OCI-LY7 (cell line): ENCODE results near the gene IGF2BP2. TPM values are rescaled to one million over a fixed set of nuclear protein-coding genes. Genes with fewer than 3 reads are reported as not detected.
"Not testable (repeated sequence)": the region's sequence is repeated elsewhere in the genome, so short reads cannot be mapped to it uniquely, and the experiment has no call there.

ENCODE experiments used
- BruUV-seq: library from RNA; stranded (reverse); fragments of 400-500 nt; replicated peaks from 2 replicates; lab custom pipeline; 2021; lab: Mats Ljungman, UMichigan
- CTCF ChIA-PET: fragments of 300-600 bp; sonication (Branson Sonifier 250); formaldehyde crosslinking; loops from one replicate; lab custom pipeline; 2022; ENCODE audit warnings: antibody characterized with exemption; ENCODE audit not compliant: unreplicated experiment; lab: Charles Lee
- POLR2A ChIA-PET: fragments of 300-600 bp; sonication (Branson Sonifier 250); formaldehyde crosslinking; loops from one replicate; lab custom pipeline; 2022; ENCODE audit warnings: antibody characterized with exemption; lab: Charles Lee
- DNase-seq: peaks from one replicate; pipeline ENCODE4 v3.0.0-alpha.2; 2015; ENCODE audit warnings: low spot score
- H2AFZ ChIP-seq: fragments of 200-600 bp; sonication (generic), shearing (Covaris generic); 2 replicates; pipeline ENCODE4 v1.6.1; 2014; ENCODE audit warnings: mild to moderate bottlenecking, antibody characterized with exemption, low read length, moderate library complexity
- H3K27ac ChIP-seq: fragments of 200-600 bp; sonication (generic); 2 replicates; pipeline ENCODE4 v1.5.1; 2014; ENCODE audit warnings: mixed run types, low read depth, mild to moderate bottlenecking, moderate library complexity, low read length, inconsistent platforms; ENCODE audit not compliant: poor library complexity, severe bottlenecking
- H3K36me3 ChIP-seq: fragments of 200-600 bp; sonication (generic); 2 replicates; pipeline ENCODE4 v1.6.1; 2014; ENCODE audit warnings: mild to moderate bottlenecking, antibody characterized with exemption, low read length, moderate library complexity, mixed read lengths; ENCODE audit not compliant: insufficient read depth
- H3K4me1 ChIP-seq: fragments of 200-600 bp; sonication (generic); 2 replicates; pipeline ENCODE4 v1.5.1; 2014; ENCODE audit warnings: mild to moderate bottlenecking, low read length; ENCODE audit not compliant: insufficient read depth, poor library complexity, severe bottlenecking
- H3K4me2 ChIP-seq: fragments of 200-600 bp; sonication (generic); 2 replicates; pipeline ENCODE4 v1.6.1; 2014; ENCODE audit warnings: mild to moderate bottlenecking, low read length
- H3K4me3 ChIP-seq: fragments of 200-600 bp; sonication (generic); 2 replicates; pipeline ENCODE4 v1.5.1; 2014; ENCODE audit warnings: mild to moderate bottlenecking, low read depth, low read length; ENCODE audit not compliant: poor library complexity, severe bottlenecking
- H3K79me2 ChIP-seq: fragments of 200-600 bp; sonication (generic); 2 replicates; pipeline ENCODE4 v1.6.1; 2016; ENCODE audit warnings: low read depth, mild to moderate bottlenecking, low read length, moderate library complexity, mixed read lengths; ENCODE audit not compliant: insufficient read depth
- H3K9me2 ChIP-seq: fragments of 200-600 bp; sonication (generic); 2 replicates; pipeline ENCODE4 v1.6.1; 2016; ENCODE audit warnings: mild to moderate bottlenecking, low read length, mixed read lengths; ENCODE audit not compliant: insufficient read depth
- H3K9me3 ChIP-seq: fragments of 200-600 bp; sonication (generic); 2 replicates; pipeline ENCODE4 v1.6.1; 2014; ENCODE audit warnings: mild to moderate bottlenecking, mixed run types, low read length, mixed read lengths
- H4K20me1 ChIP-seq: fragments of 200-600 bp; sonication (generic); 2 replicates; pipeline ENCODE4 v1.6.1; 2014; ENCODE audit warnings: mild to moderate bottlenecking, antibody characterized with exemption, low read length, moderate library complexity, mixed read lengths; ENCODE audit not compliant: insufficient read depth
- EZH2phosphoT487 ChIP-seq: fragments of 200-600 bp; sonication (generic); IDR thresholded peaks from 2 replicates; pipeline ENCODE4 v1.6.1; 2018; ENCODE audit warnings: low read depth, borderline replicate concordance, mild to moderate bottlenecking, mixed run types, antibody characterized with exemption, low read length, moderate library complexity, mixed read lengths
- intact Hi-C: fragments of 100-400 bp; cut with micrococcal nuclease; formaldehyde crosslinking; loops from one replicate; pipeline ENCODE4 v1.10.0; 2022; ENCODE audit not compliant: unreplicated experiment
- total RNA-seq, 2 experiments: library from RNA; depleted of rRNA in 1 of 2; stranded (reverse); fragments of >200 nt in 1 of 2; shearing (Covaris generic) in 1 of 2; gene quantifications; 2 replicates each; pipeline ENCODE4 v1.2.3, GENCODE V29; 2014 to 2022
- TF ChIP-seq, protein P1 (sequence below): fragments of 200-600 bp; sonication (generic); conservative IDR thresholded peaks from 2 replicates; pipeline ENCODE4 v1.5.1; 2014; ENCODE audit warnings: mild to moderate bottlenecking, antibody characterized with exemption, low read length, moderate library complexity, mixed read lengths

Gene IGF2BP2
- total RNA-seq, 2 experiments from 2014 or later: not detected

DNA sequence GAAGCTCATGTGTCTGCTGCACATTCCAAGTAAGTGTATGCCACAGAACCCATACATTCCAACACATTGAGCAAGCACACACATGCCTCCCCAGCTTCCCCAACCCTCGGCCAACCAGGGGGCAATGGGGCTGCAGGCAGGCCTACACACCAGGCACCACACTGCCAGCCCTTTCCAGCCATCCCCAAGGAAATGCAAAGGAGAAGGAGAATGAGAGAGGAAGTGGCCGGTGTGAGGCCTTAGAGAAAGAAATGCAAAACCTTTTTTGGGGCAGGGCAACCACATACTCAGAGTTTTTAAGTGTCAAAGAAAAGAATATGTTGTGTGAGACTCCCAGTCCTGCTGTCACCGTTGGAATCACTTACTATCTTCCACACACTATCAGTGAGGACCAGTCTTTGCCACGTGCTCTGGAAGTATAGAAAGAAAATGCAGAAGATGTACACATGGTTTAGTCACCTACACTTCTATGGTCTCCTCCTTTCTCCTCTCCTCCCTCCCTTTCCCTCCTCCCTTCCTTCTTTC, 11.1 kb downstream of the IGF2BP2 start:
- Histone ChIP-seq H3K4me2 (no peak overlapping the region), H3K9me3 (no peaks in the 10 kb centered on the region), H3K27ac (no peak overlapping the region), H3K36me3 (no peaks in the 10 kb centered on the region), H4K20me1 (no peaks in the 10 kb centered on the region), H2AFZ (no peak overlapping the region), H3K79me2 (no peaks in the 10 kb centered on the region), H3K4me1 (no peaks in the 10 kb centered on the region), H3K9me2 (no peaks in the 10 kb centered on the region), H3K4me3 (no peak overlapping the region)
- TF ChIP-seq, protein P1, sequence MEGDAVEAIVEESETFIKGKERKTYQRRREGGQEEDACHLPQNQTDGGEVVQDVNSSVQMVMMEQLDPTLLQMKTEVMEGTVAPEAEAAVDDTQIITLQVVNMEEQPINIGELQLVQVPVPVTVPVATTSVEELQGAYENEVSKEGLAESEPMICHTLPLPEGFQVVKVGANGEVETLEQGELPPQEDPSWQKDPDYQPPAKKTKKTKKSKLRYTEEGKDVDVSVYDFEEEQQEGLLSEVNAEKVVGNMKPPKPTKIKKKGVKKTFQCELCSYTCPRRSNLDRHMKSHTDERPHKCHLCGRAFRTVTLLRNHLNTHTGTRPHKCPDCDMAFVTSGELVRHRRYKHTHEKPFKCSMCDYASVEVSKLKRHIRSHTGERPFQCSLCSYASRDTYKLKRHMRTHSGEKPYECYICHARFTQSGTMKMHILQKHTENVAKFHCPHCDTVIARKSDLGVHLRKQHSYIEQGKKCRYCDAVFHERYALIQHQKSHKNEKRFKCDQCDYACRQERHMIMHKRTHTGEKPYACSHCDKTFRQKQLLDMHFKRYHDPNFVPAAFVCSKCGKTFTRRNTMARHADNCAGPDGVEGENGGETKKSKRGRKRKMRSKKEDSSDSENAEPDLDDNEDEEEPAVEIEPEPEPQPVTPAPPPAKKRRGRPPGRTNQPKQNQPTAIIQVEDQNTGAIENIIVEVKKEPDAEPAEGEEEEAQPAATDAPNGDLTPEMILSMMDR: no peak
- no peak for TF ChIP-seq EZH2phosphoT487
- DNase-seq: no peak
- POLR2A ChIA-PET: interaction anchor here (0.6 kb wide), 1 partner anchor 541 kb away, joined by 4 read pairs; no protein-coding TSS in a partner anchor
- intact Hi-C loops: no loop called here
- no TSS peak for BruUV-seq
- CTCF ChIA-PET: no interaction called here

DNA sequence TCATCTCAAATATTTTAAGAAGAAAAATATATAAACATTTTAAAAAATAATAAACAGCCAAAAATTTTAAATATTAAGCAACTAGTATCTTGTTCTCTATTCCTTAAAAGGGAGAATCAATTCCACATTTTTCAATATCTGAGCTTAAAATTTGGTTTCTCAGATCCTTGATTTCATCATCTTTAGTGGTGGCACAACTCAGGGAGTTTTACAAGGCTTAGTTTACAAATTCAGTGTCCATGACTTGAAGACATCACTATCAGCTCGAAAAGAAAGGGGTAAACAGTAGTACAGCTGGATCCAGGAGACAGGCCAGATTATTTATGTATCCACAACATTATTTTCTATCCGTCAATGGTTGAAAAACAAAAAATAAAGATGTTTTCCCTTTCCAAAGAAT, 11.6 kb downstream of the IGF2BP2 start:
- H3K36me3 ChIP-seq: no peaks in the 10 kb centered on the region
- H3K79me2 ChIP-seq: no peaks in the 10 kb centered on the region
- TF ChIP-seq, protein P1: no peak
- no peak for TF ChIP-seq EZH2phosphoT487
- H3K4me2 ChIP-seq: no peak overlapping the region
- ChIA-PET CTCF (no interaction called here), POLR2A (interaction anchor here (0.6 kb wide), 2 partner anchors 28 to 541 kb away, joined by 4 read pairs; no protein-coding TSS in a partner anchor)
- H2AFZ ChIP-seq: no peak overlapping the region
- DNase-seq: no peak
- no TSS peak for BruUV-seq
- no peak overlapping the region for H3K4me3 ChIP-seq
- H4K20me1 ChIP-seq: no peaks in the 10 kb centered on the region
- no peaks in the 10 kb centered on the region for H3K9me3 ChIP-seq
- H3K9me2 ChIP-seq: no peaks in the 10 kb centered on the region
- intact Hi-C loops: no loop called here
- no peaks in the 10 kb centered on the region for H3K4me1 ChIP-seq
- H3K27ac ChIP-seq: no peak overlapping the region

DNA sequence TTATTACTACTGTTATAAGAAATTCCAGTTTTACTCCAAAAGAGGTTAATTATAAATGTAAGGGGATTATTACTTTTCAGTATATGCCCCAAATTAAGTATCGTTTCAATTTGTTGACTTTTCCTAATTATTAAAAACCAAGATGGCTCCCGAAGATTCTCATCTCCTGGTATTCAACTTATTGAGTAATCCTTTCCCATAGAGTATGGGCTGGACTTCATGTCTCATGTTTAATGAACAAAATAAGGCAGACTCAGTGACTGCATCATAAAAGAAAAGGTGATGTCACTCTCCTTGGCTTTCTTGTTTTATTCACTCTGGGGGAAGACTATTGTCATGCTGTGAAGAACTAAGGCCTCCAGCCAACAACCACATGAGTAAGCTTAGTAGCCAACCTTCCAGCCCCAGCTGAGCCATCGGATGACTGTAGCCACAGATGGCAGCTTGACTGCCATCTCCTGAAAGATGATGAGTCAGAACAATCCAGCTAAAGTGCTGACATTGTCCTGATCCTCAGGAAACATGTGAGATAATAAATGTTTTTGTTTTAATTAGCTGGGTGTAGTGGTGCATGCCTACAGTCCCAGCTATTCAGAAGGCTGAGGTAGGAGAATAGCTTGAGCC, 17.3 kb downstream of the IGF2BP2 start:
- H3K79me2 ChIP-seq: no peaks in the 10 kb centered on the region
- H3K4me2 ChIP-seq: no peak overlapping the region
- TF ChIP-seq, protein P1: no peak
- no peak for TF ChIP-seq EZH2phosphoT487
- intact Hi-C loops: no loop called here
- no peaks in the 10 kb centered on the region for H3K9me2 ChIP-seq
- H3K27ac ChIP-seq: no peak overlapping the region
- no peak for DNase-seq
- H3K36me3 ChIP-seq: no peaks in the 10 kb centered on the region
- H4K20me1 ChIP-seq: no peaks in the 10 kb centered on the region
- ChIA-PET POLR2A (interaction anchor here (0.6 kb wide), 1 partner anchor 33 kb away, joined by 3 read pairs; no protein-coding TSS in a partner anchor), CTCF (no interaction called here)
- H3K4me1 ChIP-seq: no peaks in the 10 kb centered on the region
- no peak overlapping the region for H3K4me3 ChIP-seq
- H2AFZ ChIP-seq: no peak overlapping the region
- BruUV-seq: no TSS peak
- no peaks in the 10 kb centered on the region for H3K9me3 ChIP-seq

DNA sequence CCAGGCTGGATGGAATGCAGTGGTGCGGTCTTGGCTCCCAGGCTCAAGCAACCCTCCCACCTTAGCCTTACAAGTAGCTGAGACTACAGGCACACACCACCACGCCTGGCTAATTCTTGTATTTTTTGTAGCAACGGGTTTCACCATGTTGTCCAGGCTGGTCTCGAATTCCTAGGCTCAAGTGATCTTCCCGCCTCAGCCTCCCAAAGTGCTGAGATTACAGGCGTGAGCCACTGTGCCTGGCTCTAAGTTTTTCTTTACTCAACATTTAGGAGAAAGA, 26.1 kb downstream of the IGF2BP2 start:
- not testable (repeated sequence) for H3K79me2 ChIP-seq

More for the DNA sequence above, 26.1 kb downstream of the IGF2BP2 start:
- H3K4me3 ChIP-seq, BruUV-seq, H2AFZ ChIP-seq, DNase-seq, POLR2A ChIA-PET, H4K20me1 ChIP-seq, H3K36me3 ChIP-seq, intact Hi-C loops, H3K27ac ChIP-seq, H3K4me1 ChIP-seq, H3K9me3 ChIP-seq, CTCF ChIA-PET, H3K4me2 ChIP-seq, H3K9me2 ChIP-seq: not testable (repeated sequence)
